Lower leg skin (tissue), 4 donors: ENCODE data around the gene XPNPEP2. TPM values are rescaled to one million over a fixed set of nuclear protein-coding genes. Genes with fewer than 3 reads are reported as not detected.
A peak's percentile ranks its signal among the peaks of the same experiment; 100 is the strongest.

Experiments
- DNase-seq, 2 donors: peaks; one replicate each; pipeline ENCODE4 v3.0.0-alpha.2; 2019; ENCODE audit warnings: low spot score in 2 of 2
- H3K4me3 ChIP-seq: fragments of 200-600 bp; sonication (generic); 2 replicates; pipeline ENCODE4 v1.5.1; 2017; ENCODE audit warnings: mild to moderate bottlenecking, low read depth; ENCODE audit not compliant: poor library complexity, severe bottlenecking
- POLR2A ChIP-seq, 2 donors: fragments of 450-650 bp; IDR thresholded peaks; one replicate each; pipeline ENCODE4 v1.6.1; 2016 to 2017; ENCODE audit warnings: antibody characterized with exemption in 2 of 2, mild to moderate bottlenecking in 1 of 2, moderate library complexity in 1 of 2
- WGBS, 2 donors: methylation state at CpG; one replicate each; pipeline ENCODE4 v1.1.5; 2018; 5-methylcytosine and 5-hydroxymethylcytosine counted together
- intact Hi-C: fragments of 100-400 bp; cut with DNase I; formaldehyde crosslinking; loops from one replicate; pipeline ENCODE4 v1.15.0; 2023; ENCODE audit warnings: low total_unique reads
- total RNA-seq, 4 donors: library from RNA; depleted of rRNA; stranded (reverse); fragments of >200 nt; gene quantifications; one replicate each; pipeline ENCODE4 v1.1.0, GENCODE V29; 2016
- TF ChIP-seq, protein P1 (sequence below), 3 donors: fragments of 450-650 bp; IDR thresholded peaks; one replicate each; pipeline ENCODE4 v1.5.1; 2016; ENCODE audit warnings: antibody characterized with exemption in 3 of 3, mild to moderate bottlenecking in 3 of 3, moderate library complexity in 2 of 3

XPNPEP2 gene
- total RNA-seq, 4 donors from 2014 or later: 1.3 to 5.0 (median 2.2) TPM

DNA sequence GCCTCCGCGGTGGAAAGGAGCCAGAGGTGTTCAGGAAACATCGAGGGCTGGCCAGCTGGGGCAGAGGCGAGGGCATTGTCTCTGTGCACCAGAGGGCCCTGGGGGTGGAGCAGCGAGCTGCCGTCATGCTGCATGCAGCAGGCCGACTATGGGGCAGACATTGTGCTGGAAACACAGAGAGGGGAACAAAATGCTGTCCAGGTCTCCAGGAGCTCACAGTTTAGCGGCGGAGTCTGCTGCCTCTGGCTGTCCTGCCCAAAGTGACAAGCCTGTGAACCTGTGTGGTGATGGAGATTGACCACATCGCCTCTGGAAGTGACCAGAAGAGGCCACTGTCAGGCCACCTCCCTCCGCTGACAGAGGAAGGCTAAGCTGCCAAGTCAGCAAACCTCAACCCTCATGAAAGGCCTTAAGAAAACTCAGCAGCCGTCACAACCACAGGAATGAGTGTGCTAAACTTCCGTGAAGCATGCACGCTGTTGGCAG is 20.8 kb downstream of the XPNPEP2 start:
- peak in 1 of 2 donors; percentile 26 for DNase-seq
- no peak overlapping the region for H3K4me3 ChIP-seq
- intact Hi-C loops: no loop called here
- WGBS, 2 donors: 42 to 58% methylated on average over 8 to 14 of the region's 14 CpGs
- TF ChIP-seq, protein P1, sequence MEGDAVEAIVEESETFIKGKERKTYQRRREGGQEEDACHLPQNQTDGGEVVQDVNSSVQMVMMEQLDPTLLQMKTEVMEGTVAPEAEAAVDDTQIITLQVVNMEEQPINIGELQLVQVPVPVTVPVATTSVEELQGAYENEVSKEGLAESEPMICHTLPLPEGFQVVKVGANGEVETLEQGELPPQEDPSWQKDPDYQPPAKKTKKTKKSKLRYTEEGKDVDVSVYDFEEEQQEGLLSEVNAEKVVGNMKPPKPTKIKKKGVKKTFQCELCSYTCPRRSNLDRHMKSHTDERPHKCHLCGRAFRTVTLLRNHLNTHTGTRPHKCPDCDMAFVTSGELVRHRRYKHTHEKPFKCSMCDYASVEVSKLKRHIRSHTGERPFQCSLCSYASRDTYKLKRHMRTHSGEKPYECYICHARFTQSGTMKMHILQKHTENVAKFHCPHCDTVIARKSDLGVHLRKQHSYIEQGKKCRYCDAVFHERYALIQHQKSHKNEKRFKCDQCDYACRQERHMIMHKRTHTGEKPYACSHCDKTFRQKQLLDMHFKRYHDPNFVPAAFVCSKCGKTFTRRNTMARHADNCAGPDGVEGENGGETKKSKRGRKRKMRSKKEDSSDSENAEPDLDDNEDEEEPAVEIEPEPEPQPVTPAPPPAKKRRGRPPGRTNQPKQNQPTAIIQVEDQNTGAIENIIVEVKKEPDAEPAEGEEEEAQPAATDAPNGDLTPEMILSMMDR (IDR thresholded peaks at IDR 0.05): no peak
- TF ChIP-seq POLR2A (IDR thresholded peaks at IDR 0.05): no peak

DNA sequence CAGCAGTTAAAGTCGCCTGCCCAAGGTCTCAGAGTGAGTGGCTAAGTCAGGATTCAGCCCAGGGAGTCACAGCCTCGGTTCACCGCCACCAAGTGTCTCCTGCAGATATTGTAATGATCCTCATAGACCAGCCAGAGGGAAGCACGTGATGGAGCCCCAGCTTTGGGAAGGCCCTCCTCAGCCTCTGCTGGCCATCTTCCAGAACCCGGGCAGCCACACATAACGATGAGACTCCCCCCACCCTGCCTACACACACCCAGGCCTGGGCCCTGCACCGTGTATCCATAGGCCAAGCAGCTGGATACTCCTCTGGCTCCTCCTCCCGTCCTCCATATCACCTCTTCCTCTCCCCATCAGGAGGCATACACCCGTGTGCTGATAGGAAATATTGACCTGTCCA is 21.4 kb downstream of the XPNPEP2 start:
- H3K4me3 ChIP-seq: no peak overlapping the region
- 67 to 90% methylated on average over 5 to 9 of the region's 9 CpGs for WGBS, 2 donors
- intact Hi-C loops: no loop called here
- DNase-seq: no peak
- TF ChIP-seq, protein P1 (IDR thresholded peaks at IDR 0.05): no peak
- TF ChIP-seq POLR2A (IDR thresholded peaks at IDR 0.05): no peak

DNA sequence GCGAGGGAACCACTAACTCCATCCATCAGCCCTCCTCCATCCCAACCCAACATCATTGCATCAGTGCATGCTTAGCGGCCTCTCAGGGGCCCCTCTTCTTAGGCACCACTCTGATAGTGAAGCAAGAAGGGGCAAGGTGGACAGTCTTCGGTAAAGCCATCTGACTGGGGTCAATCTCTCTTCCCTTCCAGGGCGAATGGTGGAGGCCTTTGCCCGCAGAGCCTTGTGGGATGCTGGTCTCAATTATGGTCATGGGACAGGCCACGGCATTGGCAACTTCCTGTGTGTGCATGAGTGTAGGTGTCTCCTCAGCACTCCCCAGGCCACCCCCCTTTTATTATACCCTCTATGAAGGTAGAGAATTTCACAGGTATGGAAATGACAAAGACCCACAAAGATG is 22.2 kb downstream of the XPNPEP2 start:
- no peak overlapping the region for H3K4me3 ChIP-seq
- intact Hi-C loops: no loop called here
- no peak for DNase-seq
- TF ChIP-seq, protein P1 (IDR thresholded peaks at IDR 0.05): no peak
- WGBS, 2 donors: 86 to 90% methylated on average over 5 to 6 of the region's 6 CpGs

DNA sequence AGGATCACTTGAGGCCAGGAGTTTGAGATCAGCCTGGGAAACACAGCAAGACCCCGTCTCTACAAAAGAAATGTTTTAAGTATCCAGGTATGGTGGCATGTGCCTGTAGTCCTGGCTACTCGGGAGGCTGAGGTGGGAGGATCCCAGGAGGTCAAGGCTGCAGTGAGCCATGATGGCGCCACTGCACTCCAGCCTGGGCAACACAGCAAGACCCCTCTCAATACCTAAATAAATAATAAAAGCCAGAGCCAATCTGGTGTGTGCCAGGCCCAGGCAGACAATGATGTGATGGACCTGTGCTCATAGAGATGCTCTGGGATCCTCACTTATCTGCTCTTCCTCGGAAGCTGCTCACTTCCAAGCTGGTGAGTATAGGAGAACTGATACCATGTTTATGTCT is 22.8 kb downstream of the XPNPEP2 start:
- WGBS, 2 donors: 87 to 93% methylated on average over 4 of the region's 4 CpGs
- intact Hi-C loops: no loop called here
- TF ChIP-seq, protein P1 (IDR thresholded peaks at IDR 0.05): no peak
- no peak for TF ChIP-seq POLR2A (IDR thresholded peaks at IDR 0.05)
- no peak for DNase-seq
- no peak overlapping the region for H3K4me3 ChIP-seq

DNA sequence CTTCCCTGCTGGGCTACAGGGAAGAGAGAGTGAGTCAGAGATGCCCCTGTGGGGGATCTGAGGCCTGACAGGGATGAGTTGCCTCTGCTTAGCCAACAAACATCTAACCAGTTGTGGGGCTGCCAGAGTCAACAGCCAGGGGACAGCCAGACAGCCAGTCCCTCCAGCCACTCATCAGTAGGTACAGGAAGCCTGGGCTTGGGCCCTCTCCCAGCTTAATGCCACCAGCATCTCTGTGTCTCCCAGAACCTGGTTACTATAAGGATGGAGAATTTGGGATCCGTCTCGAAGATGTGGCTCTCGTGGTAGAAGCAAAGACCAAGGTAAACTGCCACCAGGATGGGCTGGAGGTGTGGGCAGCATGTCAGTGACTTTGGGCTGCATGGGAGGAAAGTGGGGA is 23.7 kb downstream of the XPNPEP2 start:
- 94 to 98% methylated on average over 3 of the region's 3 CpGs for WGBS, 2 donors
- TF ChIP-seq POLR2A (IDR thresholded peaks at IDR 0.05): no peak
- TF ChIP-seq, protein P1 (IDR thresholded peaks at IDR 0.05): no peak
- DNase-seq: no peak
- intact Hi-C loops: no loop called here
- no peak overlapping the region for H3K4me3 ChIP-seq

DNA sequence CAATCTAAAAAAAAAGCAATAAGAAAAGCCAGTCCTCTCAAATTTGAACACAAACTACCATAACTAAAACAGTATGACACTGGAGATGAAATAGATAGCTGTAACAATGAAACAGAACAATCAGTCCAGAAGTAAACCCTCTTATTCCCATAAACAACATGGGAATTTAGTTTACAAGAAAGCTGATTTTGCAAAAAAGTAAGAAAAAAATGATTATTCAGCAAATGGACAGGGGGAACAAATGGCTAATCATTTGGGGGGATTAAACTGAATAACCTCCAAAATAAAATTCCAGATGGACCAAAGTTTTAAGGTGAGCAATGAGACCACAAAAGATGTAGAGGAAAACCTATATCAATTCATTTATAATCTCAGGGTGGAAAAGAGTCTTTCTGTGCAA is 24.9 kb downstream of the XPNPEP2 start:
- no peak overlapping the region for H3K4me3 ChIP-seq
- TF ChIP-seq, protein P1 (IDR thresholded peaks at IDR 0.05): no peak
- TF ChIP-seq POLR2A (IDR thresholded peaks at IDR 0.05): no peak
- DNase-seq: no peak
- intact Hi-C loops: no loop called here
